RWPE2 (cell line): ENCODE measurements around the gene DIPK1C.

Source experiments
- ATAC-seq: fragments of 200-7000 bp; cut with Tn5 transposase; 3 replicates; pipeline ENCODE4 v1.9.1; 2021; ENCODE audit warnings: low read depth
- DNase-seq: peaks from one replicate; pipeline ENCODE4 v3.0.0-alpha.2; 2020; ENCODE audit warnings: low spot score
- H3K27ac ChIP-seq: fragments of 450-650 bp; 2 replicates; pipeline ENCODE4 v1.5.1; 2017; ENCODE audit warnings: mild to moderate bottlenecking; ENCODE audit not compliant: poor library complexity, severe bottlenecking
- H3K27me3 ChIP-seq: fragments of 250-450 bp; sonication (Bioruptor Pico); 2 replicates; pipeline ENCODE4 v1.5.1; 2021; ENCODE audit warnings: mild to moderate bottlenecking, moderate library complexity; ENCODE audit not compliant: insufficient read depth, poor library complexity, severe bottlenecking
- H3K36me3 ChIP-seq: fragments of 250-450 bp; sonication (Bioruptor Pico); 2 replicates; pipeline ENCODE4 v1.5.1; 2020; ENCODE audit warnings: low read depth, mild to moderate bottlenecking, moderate library complexity
- H3K4me1 ChIP-seq: fragments of 250-450 bp; sonication (Bioruptor Pico); 2 replicates; pipeline ENCODE4 v1.5.1; 2021; ENCODE audit warnings: mild to moderate bottlenecking, moderate library complexity; ENCODE audit not compliant: insufficient read depth, poor library complexity, severe bottlenecking
- H3K4me3 ChIP-seq: fragments of 250-450 bp; sonication (Bioruptor Pico); 2 replicates; pipeline ENCODE4 v1.5.1; 2021; ENCODE audit warnings: mild to moderate bottlenecking, moderate library complexity; ENCODE audit not compliant: severe bottlenecking
- H3K9me3 ChIP-seq: fragments of 250-450 bp; sonication (Bioruptor Pico); 2 replicates; pipeline ENCODE4 v1.5.1; 2021; ENCODE audit warnings: mild to moderate bottlenecking, moderate library complexity; ENCODE audit not compliant: severe bottlenecking
- TF ChIP-seq, protein P1 (sequence below): fragments of 450-650 bp; IDR thresholded peaks from one replicate; pipeline ENCODE4 v1.5.1; 2017; ENCODE audit warnings: mild to moderate bottlenecking, moderate library complexity; ENCODE audit not compliant: poor library complexity, severe bottlenecking

The DIPK1C gene

GRCh38 chr18:74389991-74390390 is 67.1 kb downstream of the DIPK1C start:
- TF ChIP-seq, protein P1, sequence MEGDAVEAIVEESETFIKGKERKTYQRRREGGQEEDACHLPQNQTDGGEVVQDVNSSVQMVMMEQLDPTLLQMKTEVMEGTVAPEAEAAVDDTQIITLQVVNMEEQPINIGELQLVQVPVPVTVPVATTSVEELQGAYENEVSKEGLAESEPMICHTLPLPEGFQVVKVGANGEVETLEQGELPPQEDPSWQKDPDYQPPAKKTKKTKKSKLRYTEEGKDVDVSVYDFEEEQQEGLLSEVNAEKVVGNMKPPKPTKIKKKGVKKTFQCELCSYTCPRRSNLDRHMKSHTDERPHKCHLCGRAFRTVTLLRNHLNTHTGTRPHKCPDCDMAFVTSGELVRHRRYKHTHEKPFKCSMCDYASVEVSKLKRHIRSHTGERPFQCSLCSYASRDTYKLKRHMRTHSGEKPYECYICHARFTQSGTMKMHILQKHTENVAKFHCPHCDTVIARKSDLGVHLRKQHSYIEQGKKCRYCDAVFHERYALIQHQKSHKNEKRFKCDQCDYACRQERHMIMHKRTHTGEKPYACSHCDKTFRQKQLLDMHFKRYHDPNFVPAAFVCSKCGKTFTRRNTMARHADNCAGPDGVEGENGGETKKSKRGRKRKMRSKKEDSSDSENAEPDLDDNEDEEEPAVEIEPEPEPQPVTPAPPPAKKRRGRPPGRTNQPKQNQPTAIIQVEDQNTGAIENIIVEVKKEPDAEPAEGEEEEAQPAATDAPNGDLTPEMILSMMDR = no peak
- H3K27me3 ChIP-seq = peaks cover 22% of the 10 kb centered on the region
- H3K4me1 ChIP-seq = no peaks in the 10 kb centered on the region
- DNase-seq = no peak
- H3K4me3 ChIP-seq = no peak overlapping the region
- no peaks in the 10 kb centered on the region for H3K36me3 ChIP-seq
- no peaks in the 10 kb centered on the region for H3K9me3 ChIP-seq
- ATAC-seq = no peak
- no peak overlapping the region for H3K27ac ChIP-seq

DNA sequence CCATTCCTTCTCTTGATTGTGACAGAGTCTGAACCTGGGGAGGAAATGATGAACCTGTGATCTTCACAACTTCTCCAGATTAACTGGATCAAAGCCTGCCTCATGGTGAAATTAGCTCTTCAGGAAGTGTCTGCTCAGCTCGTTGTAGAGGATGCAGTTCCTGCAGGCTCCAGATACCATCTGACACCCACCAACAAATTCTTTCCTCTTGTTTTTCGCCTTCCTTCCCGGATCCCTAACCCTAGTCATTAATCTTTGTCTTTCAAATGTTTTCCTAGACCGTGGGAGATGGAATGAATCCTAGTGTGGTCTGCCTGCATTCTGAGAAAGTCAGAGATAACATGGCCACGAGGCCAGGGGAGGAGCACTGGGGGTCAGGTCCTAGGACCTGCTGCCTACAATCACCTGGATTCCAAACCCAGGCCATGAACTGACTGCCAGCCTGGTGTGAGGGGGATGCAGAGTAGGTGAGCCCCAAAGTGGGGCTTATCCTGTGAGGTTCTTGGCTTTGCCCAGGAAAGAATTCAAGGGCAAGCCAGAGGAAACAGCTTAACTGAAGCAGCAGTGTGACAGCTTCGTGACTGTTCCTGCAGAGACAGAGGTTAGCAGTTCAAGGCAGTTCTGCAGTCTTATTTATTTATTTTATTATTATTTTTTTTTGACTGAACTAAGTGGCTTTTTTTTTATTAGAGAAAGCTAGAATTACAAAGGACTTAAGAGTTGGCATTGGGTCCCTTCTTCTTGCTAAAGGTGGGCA is 67.8 kb downstream of the DIPK1C start:
- Histone ChIP-seq H3K9me3 (no peaks in the 10 kb centered on the region), H3K27ac (no peak overlapping the region), H3K27me3 (peaks cover 22% of the 10 kb centered on the region), H3K4me1 (no peaks in the 10 kb centered on the region), H3K4me3 (no peak overlapping the region), H3K36me3 (no peaks in the 10 kb centered on the region)
- ATAC-seq (no peak), DNase-seq (no peak)
- TF ChIP-seq, protein P1 = no peak

GRCh38 chr18:74388227-74388626 is 68.9 kb downstream of the DIPK1C start:
- H3K36me3 ChIP-seq = no peaks in the 10 kb centered on the region
- no peak overlapping the region for H3K27ac ChIP-seq
- H3K4me1 ChIP-seq = no peaks in the 10 kb centered on the region
- no peak overlapping the region for H3K4me3 ChIP-seq
- H3K9me3 ChIP-seq = no peaks in the 10 kb centered on the region
- H3K27me3 ChIP-seq = peaks cover 21% of the 10 kb centered on the region
- DNase-seq (no peak), ATAC-seq (no peak)
- TF ChIP-seq, protein P1 = no peak

DNA sequence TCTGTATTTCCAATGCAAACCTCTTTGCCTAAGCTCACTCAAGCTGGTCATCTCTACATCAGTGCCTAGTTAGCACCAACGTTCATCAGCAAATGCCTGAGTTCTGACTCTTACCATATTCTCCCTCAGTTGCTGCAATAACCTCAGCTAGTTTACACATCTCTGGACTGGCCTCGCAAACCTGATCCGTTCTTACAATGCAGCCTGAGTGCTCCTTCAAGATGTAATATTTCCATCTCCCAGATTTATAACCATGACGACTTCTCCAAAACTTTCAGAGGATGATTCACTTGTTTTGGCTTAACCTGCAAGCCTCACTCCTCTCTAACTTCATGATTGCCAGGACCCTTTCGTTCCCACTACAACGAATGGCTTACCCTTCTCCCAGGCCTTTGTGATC is 69.7 kb downstream of the DIPK1C start:
- Histone ChIP-seq H3K36me3 (no peaks in the 10 kb centered on the region), H3K27ac (no peak overlapping the region), H3K4me3 (no peak overlapping the region), H3K9me3 (no peaks in the 10 kb centered on the region), H3K27me3 (peaks cover 12% of the 10 kb centered on the region), H3K4me1 (no peaks in the 10 kb centered on the region)
- ATAC-seq (no peak), DNase-seq (no peak)
- TF ChIP-seq, protein P1 = no peak
